Activated naive CD4-positive, alpha-beta T cell treated with Interleukin-2 at 50 U/mL for 16 hours (primary cell): ENCODE measurements around the gene RNF44.
"Not testable (repeated sequence)": the region's sequence is repeated elsewhere in the genome, so short reads cannot be mapped to it uniquely, and the experiment has no call there.

ENCODE experiments used
- DNase-seq: peaks from one replicate; pipeline ENCODE4 v3.0.0-alpha.2; 2020

Gene RNF44

DNA sequence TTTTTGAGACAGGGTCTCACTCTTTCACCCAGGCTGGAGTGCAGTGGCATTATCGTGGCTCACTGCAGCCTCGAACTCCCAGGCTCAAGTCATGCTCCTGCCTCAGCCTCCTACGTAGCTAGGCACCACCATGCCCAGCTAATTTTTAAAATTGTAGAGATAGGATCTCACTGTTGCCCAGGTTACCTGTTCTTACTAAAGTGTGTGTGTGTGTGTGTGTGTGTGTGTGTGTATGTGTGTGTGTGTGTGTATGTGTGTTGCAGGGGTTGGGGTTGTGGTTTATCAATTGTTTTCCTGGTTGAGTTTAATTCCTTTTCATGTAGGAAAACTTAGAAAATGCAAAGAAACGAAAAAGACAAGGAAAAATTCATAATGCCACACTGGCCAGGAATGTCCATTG, 21.8 kb downstream of the RNF44 start:
- no peak for DNase-seq

DNA sequence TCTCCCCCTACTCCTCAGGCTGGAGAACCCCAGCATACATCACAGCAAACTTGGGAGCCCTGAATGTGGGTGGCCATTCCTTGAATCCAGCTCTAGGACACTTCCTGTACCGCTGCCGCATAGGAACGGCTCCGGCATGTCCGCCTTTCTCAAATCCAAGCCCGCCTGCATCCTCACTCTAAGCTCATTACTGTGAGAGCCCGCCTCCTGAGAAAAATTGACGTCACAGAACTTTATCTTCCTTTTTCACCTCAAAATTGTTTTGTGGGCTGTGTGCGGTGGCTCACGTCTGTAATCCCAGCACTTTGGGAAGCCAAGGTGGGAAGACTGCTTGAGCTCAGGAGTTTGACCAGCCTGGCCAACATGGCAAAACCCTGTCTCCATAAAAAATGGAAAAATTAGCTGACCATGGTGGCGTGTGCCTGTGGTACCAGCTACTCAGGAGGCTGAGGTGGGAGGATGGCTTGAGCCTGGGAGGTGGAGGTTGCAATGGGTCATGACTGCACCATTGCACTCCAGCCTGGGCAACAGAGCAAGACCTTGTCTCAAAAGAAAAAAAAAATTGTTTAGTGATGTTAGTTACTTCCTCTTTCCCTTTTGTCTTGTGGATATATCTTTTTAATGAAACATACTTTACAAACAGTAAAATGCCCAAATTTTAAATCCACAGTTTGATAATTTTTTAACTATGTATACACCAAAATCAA, 22.8 kb downstream of the RNF44 start:
- no peak for DNase-seq

- DNase-seq, result no peak
Observed at GRCh38 chr5:176513788-176514187, 23.4 kb downstream of the RNF44 start.

DNA sequence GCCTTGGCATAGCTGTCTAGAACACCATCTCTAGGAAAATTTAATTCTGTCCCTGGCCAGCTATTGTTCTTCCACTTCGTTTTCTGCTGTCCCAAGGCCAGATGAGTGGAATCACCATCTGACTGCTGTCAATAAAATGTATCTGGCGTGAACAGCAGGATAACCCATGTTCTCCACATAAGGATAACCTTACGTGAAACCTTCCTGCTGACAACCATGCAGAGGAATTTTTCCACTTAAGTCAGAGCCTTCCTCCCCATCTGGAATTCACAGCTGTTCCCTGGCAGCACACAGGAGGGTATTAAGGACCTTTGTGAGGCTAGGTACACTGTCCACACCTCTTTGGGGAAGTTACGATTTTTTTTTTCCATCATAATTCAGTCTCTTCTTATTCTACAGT, 28.6 kb downstream of the RNF44 start:
- DNase-seq, result no peak

DNA sequence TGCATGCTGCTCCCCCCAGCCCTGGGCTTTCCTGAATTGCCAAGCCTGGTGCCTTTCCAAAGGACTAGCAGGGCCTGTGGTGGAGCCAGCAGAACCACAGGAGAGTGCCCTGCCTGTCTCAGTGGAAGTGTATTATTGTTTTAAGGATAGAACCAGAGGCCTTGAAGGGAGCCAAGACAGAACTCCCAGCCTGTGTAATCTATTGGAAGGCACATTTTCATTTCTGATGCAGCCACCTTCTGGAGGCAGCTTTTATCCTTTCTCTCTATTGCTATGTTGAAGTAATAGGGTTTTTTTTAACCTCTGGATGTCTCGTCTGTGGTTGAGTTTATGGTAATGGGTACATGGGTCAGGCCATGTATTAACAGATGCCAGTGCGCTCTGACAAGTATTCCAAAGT, 29.3 kb downstream of the RNF44 start:
- DNase-seq, result no peak

GRCh38 chr5:176503496-176503895, 33.7 kb downstream of the RNF44 start:
- no peak for DNase-seq

GRCh38 chr5:176501333-176501732, 35.9 kb downstream of the RNF44 start:
- no peak for DNase-seq

DNA sequence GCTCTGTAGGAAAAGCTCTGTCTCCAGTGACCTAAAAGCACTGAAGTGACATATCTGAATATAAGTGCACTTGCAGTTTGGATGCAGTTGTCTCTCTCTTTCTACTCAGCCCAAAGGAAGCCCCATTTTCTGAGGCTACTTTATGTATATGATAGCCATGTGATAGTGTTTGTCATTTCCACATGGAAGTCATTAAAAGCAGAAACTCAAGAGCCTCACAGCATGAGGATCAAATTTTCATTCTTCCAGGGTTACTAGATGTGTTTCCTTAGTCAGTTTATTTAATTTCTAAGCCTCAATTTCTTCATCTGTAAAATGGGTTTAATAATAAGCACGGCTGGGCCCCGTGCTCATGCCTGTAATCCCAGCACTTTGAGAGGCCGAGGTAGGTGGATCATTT, 36.7 kb downstream of the RNF44 start:
- DNase-seq, result no peak

DNA sequence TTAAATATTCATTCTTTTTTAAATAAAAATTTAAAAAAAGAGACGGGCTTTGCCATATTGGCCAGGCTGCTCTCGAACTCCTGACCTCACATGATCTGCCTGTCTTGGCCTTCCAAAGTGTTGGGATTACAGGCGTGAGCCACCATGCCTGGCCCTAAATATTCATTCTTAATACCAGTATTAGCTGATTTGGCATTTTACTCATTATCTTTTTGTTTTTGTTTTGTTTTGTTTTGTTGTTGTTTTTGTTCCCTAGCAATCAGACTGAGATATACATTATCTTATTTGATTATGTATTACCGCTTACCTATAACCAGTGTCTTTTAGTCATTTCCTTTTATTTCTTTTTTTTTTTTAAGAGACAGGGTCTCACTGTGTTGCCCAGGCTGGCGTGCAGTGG, 37.9 kb downstream of the RNF44 start:
- DNase-seq, result no peak

GRCh38 chr5:176497852-176498251, 39.4 kb downstream of the RNF44 start:
- no peak for DNase-seq

- no peak for DNase-seq
Observed at GRCh38 chr5:176492431-176492830, 44.8 kb downstream of the RNF44 start.

- DNase-seq, result no peak
Observed at GRCh38 chr5:176491901-176492300, 45.3 kb downstream of the RNF44 start.

DNA sequence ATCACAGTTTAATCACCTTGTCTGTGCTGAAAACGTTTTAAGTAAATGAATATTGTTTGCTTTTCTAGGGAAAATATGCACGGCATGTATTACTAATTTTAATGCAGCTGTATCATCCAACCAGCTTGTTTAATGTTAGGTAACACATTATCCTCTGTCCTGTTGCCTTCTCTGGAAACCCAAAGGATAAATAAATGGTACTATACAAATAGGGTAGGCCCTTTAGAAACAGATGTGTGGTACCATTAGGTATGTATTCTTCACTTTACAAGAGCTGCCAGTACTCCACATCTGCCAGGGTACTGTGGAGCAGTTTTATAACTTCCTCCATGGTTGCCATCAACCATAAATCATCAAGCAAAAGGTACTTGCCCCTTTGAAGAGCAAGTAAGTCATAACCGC, 46.1 kb downstream of the RNF44 start:
- DNase-seq, result no peak

GRCh38 chr5:176490301-176490700, 46.9 kb downstream of the RNF44 start:
- DNase-seq, result no peak

- no peak for DNase-seq
Observed at GRCh38 chr5:176489077-176489476, 48.1 kb downstream of the RNF44 start.

GRCh38 chr5:176487160-176487559, 50.0 kb downstream of the RNF44 start:
- DNase-seq, result not testable (repeated sequence)

DNA sequence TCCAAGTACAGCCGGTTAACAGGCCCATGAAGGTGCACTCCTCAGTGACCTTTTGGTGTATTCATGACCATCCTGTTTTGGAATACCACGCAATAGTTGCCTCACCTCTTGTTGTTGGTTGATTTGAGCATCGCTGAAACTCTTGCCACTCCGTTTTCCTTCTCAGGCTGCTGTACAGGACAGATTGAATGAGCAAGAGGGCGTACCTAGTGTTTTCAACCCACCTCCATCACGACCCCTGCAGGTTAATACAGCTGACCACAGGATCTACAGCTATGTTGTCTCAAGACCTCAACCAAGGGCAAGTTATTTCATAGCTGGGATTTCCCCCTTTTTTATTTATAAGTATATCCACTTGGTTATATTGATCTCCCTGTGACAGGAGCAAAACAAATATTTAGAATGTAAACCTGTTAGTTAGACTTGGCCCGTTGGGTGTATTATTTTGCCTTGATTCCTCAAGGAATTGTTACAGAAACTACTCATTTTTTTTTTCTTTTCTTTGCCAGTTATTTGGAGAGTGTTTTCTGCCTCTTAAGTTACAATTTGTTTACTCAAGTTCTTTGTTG, 50.9 kb downstream of the RNF44 start:
- no peak for DNase-seq

GRCh38 chr5:176485176-176485575, 52.0 kb downstream of the RNF44 start:
- no peak for DNase-seq

DNA sequence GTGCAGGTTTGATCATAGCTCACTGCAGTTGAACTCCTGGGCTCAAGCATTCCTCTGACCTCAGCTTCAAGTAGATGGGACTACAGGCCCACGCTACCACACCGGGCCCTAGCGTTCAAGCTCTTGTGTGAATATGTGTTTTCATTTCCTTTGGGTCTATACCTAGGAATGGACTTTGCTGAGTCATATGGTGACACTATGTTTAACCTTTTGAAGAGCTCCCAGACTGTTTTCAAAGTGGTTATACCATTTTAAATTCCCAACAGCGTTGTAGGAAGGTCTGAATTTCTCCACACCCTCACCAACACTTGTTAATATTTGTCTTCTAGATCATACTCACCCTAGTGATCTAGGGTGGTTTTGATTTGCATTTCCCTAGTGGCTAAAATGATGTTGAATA, 55.5 kb downstream of the RNF44 start:
- DNase-seq, result no peak
